Endothelial cell of hepatic sinusoid (primary cell): ENCODE results near the gene DHRSX.
"Not testable (repeated sequence)": the region's sequence is repeated elsewhere in the genome, so short reads cannot be mapped to it uniquely, and the experiment has no call there.

ENCODE experiments used
- in situ Hi-C: cut with HindIII; loops from 2 replicates; pipeline ENCODE4 v1.10.0; 2017; ENCODE audit warnings: low sequenced_read_pairs

The DHRSX gene

DNA sequence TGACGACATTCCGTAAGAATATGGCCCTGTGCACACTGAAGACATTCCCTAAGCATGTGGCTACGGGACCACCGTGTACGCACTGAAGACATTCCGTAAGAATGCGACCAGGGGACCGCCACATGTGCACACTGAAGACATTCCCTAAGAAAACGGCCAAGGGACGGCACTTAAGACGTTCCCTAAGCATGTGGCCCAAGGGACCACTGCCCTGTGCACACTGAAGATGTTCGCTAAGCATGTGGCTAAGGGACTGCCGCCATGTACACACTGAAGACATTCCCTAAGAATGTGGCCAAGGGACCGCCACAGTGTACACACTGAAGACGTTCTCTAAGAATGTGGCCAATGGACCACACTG, 21.4 kb downstream of the DHRSX start:
- in situ Hi-C loops, result no loop called here

DNA sequence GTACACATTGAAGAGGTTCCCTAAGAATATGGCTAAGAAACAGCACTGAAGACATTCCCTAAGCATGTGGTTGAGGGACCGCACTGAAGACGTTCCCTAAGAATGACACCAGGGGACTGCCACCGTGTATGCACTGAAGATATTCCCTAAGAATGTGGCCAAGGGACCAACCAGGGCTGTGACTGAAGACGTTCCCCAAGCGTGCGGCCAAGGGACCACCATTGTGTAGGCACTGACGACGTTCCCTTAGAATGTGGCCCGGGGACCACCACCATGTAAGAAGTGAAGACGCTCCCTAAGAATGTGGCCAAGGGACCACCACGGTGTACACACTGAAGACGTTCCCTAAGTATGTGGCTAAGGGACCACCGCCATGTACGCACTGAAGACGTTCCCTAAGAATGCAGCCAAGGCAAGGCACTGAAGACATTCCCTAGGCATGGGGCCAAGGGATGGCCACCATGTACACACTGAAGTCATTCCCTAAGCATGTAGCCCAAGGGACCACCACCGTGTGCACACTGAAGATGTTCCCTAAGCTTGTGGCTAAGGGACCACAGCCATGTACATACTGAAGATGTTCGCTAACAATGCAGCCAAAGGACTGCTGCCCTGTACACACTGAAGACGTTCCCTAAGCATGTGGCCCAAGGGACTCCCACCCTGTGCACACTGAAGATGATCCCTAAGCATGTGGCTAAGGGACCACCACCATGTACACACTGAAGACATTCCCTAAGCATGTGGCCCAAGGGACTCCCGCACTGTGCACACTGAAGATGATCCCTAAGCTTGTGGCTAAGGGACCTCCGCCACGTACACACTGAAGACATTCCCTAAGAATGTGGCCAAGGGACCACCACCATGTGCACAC, 22.0 kb downstream of the DHRSX start:
- in situ Hi-C loops, result no loop called here

DNA sequence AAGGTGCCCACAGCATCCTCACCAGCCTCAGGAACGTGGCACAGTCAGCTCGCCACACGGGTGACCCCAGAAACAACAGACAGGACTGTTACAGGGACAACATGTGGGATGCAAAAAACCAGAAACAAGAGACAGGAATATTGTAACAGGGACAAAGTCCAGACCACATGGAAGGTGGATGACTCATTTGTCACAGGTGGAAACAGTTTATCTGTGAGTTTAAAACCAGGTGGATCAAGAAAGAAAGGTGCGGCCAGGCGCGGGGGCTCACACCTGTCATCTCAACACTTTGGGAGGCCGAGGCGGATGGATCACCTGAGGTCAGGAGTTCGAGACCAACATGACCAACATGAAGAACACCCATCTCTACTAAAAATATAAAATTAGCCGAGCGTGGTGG, 23.5 kb downstream of the DHRSX start:
- in situ Hi-C loops, result not testable (repeated sequence)

DNA sequence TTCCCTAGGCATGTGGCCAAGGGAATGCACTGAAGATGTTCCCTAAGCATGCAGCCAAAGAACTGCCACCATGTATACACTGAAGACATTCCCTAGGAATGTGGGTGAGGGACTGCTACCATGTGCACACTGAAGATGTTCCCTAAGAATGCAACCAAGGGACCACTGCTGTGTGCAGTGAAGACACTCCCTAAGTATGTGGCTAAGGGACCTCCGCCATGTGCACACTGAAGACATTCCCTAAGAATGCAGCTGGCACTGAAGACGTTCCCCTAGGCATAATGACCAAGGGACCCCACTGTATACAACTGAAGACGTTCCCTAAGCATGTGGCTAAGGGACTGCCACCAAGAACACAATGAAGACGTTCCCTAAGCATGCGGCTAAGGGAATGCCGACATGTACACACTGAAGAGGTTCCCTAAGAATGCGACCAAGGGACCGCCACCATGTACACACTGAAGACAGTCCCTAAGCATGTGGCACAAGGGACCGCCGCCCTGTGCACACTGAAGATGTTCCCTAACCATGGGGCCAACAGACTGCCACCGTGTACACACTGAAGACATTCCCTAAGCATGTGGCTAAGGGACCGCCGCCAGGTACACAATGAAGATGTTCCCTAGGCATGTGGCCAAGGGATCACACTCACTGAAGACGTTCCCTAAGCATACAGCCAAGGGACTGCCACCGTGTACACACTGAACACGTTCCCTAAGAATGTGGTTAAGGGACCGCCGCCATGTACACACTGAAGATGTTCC, 25.6 kb downstream of the DHRSX start:
- in situ Hi-C loops, result no loop called here

DNA sequence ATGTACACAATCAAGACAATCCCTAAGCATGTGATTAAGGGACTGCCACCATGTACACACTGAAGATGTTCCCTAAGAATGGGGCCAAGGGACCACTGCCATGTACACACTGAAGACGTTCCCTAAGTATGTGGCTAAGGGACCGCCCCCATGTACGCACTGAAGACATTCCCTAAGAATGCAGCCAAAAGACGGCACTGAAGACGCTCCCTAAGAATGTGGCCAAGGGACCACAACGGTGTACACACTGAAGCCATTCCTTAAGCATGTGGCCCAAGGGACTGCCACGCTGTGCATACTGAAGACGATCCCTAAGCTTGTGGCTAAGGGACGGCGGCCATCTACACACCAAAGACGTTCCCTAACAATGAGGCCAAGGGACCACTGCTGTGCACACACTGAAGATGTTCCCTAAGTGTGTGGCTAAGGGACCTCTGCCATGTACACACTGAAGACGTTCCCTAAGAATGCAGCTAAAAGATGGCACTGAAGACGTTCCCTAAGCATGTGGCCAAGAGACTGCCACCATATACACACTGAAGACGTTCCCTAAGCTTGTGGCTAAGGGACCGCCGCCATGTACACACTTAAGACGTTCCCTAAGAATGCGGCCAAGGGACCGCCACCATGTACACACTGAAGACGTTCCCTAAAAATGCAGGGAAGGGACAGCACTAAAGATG, 26.4 kb downstream of the DHRSX start:
- in situ Hi-C loops, result no loop called here

DNA sequence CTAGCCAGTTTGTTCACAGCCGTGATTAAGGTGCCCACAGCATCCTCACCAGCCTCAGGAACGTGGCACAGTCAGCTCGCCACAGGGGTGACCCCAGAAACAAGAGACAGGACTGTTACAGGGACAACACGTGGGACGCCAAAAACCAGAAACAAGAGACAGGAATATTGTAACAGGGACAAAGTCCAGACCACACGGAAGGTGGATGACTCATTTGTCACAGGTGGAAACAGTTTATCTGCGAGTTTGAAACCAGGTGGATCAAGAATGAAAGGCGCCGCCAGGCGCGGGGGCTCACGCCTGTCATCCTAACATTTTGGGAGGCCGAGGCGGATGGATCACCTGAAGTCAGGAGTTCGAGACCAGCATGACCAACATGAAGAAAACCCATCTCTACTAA, 27.7 kb downstream of the DHRSX start:
- in situ Hi-C loops, result not testable (repeated sequence)

DNA sequence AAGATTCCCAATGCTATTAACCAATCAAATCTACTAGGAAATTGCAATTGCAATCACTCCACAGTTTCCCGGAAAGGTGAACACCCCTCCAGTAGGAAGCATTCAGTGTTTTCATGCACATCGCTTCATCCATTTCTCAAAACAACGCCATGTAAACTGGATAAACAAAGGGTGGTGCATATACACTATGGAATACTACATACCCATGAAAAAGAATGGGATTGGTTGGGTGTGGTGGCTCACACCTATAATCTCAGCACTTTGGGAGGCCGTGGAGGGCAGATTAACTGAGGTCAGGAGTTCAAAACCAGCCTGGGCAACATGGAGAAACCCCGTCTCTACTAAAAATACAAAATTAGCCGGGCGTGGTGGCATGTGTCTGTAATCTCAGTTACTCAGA, 29.1 kb downstream of the DHRSX start:
- in situ Hi-C loops, result no loop called here

DNA sequence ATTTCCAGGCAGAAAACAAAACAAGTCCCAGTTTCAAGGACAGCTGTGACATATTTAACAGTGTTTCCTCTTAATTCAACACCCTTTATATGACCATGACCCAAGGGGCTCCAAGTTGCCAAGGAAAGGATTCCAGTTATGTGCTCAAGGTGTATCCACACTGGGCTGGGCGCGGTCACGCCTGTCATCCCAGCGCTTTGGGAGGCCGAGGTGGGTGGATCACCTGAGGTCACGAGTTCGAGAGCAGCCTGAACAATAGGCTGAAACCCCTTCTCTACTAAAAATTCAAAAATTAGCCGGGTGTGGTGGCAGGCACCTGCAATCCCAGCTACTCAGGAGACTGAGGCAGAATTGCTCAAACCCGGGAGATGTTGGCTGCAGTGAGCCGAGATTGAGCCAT, 29.6 kb downstream of the DHRSX start:
- in situ Hi-C loops, result not testable (repeated sequence)

DNA sequence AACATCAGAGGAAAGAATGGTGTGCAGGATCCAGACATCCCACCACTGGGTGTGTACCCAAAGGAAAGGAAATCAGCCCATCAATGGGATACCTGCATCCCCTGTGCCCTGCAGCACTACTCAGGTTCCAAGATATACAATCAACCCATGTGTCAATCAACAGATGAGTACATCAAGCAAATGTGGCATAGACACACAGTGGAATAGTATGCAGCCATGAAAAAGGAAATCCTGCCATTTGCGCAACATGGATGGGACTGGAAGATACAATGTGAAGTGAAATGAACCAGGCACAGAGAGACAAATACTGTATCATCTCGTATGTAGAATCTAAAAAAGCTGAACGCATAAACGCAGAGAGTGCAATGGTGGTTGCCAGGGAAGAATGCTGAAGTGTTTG, 30.9 kb downstream of the DHRSX start:
- in situ Hi-C loops, result not testable (repeated sequence)

DNA sequence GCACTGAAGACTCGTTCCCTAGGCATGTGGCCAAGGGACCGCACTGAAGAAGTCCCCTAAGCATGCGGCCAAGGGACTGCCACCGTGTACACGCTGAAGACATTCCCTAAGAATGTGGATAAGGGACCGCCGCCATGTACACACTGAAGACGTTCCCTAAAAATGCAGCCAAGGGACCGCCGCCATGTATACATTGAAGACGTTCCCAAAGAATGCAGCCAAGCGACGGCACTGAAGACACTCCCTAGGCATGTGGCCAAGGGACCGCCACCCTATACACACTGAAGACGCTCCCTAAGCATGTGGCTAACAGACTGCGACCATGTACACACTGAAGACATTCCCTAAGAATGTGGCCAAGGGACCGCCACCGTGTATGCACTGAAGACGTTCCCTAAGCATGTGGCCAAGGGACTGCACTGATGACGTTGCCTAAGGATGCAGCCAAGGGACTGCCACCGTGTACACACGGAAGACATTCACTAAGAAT, 31.5 kb downstream of the DHRSX start:
- in situ Hi-C loops, result no loop called here

DNA sequence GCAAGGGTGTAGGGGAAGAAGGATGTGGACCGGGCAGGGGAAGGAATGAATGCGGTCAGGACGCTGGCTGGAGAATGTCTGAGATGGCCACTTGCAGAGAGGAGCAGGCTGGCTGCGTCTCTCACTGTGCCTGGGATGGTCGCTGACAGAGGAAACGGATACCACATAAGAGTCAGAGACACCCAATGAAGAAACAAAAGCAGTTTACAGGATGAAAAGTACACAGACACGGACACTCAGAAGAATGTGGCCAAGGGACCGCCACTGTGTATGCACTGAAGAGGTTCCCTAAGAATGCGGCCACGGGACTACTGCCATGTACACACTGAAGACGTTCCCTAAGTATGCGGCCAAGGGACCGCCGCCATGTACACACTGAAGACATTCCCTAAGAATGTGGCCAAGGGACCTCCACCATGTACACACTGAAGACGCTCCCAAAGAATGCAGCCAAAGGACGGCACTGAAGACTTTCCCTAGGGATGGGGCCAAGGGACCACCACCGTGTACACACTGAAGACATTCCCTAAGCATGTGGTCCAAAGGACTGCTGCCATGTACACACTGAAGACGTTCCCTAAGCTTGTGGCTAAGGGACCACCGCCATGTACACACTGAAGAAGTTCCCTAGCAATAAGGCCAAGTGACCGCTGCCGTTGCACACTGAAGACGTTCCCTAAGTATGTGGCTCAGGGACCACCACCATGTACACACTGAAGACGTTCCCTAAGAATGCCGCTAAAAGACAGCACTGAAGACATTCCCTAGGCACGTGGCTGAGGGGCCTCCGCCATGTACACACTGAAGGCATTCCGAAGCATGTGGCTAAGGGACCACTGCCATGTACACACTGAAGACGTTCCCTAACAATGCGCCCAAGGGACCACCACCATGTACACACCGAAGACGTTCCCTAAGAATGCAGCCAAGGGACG, 32.2 kb downstream of the DHRSX start:
- in situ Hi-C loops, result no loop called here

DNA sequence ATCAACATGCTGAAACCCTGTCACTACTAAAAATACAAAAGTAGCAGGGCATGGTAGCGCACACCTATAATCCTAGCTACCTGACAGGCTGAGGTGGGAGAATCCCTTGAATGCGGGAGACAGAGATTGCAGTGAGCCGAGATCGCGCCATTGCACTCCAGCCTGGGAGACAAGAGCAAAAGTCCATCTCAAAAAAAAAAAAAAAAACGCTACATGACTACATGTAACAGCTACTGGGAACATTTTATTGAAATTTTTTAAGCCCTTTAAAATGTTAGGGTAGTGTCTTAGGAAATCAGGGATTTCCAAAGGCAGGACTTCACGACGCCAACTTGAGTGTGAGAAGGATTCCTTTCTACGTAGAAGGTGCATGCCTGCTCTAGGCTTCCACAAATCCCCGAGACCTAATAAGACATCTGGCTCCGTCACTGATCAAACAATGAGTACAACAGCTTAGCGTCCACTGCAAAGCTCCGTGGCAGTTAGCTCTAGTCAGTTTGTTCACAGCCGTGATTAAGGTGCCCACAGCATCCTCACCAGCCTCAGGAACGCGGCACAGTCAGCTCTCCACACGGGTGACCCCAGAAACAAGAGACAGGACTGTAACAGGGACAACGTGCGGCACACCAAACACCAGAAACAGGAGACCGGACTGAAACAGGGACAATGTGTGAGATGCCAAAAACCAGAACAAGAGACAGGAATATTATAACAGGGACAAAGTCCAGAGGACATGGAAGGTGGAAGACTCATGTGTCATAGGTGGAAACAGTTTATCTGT, 33.7 kb downstream of the DHRSX start:
- in situ Hi-C loops, result no loop called here

DNA sequence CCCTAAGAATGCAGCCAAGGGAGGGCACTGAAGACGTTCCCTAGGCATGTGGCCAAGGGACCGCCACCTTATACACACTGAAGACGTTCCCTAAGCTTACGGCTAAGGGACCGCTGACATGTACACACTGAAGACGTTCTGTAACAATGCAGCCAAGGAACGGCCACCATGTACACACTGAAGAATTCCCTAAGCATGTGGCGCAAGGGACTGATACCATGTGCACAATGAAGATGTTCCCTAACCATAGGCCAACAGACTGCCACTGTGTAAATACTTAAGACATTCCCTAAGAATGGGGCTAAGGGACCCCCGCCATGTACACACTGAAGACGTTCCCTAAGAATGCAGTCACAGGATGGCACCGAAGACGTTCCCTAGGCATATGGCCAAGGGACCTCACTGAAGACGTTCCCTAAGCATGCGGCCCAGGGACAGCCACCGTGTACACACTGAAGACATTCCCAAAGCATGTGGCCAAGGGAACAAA, 36.1 kb downstream of the DHRSX start:
- in situ Hi-C loops, result loop anchor here (5.0 kb wide), 1 partner anchor 33 kb away; no protein-coding TSS in a partner anchor

DNA sequence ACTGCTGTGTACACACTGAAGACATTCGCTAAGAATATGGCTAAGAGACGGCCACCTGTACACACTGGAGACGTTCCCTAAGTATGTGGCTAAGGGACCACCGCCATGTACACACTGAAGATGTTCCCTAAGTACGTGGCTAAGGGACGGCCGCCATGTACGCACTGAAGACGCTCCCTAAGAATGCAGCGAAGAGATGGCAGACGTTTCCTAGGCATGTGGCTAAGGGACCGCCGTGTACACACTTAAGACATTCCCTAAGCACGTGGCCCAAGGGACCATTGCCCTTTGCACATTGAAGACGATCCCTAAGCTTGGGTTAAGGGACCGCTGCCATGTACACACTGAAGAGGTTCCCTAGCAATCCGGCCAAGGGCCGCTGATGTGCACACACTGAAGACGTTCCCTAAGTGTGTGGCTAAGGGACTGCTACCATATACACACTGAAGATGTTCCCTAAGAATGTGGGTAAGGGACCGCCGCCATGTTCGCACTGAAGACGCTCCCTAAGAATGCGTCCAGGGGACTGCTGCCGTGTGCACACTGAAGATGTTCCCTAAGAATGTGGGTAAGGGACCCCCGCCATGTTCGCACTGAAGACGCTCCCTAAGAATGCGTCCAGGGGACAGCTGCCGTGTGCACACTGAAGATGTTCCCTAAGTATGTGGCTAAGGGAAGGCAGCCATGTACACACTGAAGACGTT, 36.7 kb downstream of the DHRSX start:
- in situ Hi-C loops, result loop anchor here (5.0 kb wide), 1 partner anchor 33 kb away; no protein-coding TSS in a partner anchor

DNA sequence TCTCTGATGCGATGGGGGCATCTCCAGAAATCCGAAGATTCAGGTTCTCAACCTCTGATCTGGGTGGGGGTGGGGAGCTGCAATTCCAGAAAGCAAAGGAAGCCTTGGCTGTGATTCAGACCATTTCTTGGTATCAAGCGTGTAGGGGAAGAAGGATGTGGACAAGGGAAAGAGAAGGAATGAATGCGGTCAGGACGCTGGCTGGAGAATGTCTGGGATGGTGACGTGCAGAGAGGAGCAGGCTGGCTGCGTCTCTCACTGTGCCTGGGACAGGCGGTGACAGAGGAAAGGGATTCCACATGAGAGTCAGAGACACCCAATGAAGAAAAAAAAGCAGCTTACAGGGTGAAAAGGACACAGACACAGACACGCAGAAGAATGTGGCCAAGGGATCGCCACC, 37.3 kb downstream of the DHRSX start:
- in situ Hi-C loops, result loop anchor here (5.0 kb wide), 1 partner anchor 34 kb away; no protein-coding TSS in a partner anchor

DNA sequence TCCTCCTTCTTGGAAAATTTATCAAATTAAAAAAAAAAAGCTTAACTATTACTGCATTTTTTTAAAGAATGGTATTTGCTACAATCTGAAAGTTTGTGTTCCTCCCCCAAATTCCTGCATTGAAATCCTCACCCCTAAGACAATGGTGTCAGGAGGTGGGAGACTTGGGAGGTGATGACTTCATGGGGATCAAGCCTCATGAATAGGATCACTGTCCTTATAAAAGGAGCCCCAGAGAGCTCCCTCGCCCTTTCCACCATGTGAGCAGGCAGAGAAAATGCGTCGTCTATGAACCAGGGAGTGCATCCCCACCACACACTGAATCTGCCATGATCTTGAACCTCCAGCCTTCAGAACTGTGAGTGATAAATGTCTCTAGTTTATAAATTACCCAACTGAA, 38.0 kb downstream of the DHRSX start:
- in situ Hi-C loops, result loop anchor here (5.0 kb wide), 1 partner anchor 35 kb away; no protein-coding TSS in a partner anchor

DNA sequence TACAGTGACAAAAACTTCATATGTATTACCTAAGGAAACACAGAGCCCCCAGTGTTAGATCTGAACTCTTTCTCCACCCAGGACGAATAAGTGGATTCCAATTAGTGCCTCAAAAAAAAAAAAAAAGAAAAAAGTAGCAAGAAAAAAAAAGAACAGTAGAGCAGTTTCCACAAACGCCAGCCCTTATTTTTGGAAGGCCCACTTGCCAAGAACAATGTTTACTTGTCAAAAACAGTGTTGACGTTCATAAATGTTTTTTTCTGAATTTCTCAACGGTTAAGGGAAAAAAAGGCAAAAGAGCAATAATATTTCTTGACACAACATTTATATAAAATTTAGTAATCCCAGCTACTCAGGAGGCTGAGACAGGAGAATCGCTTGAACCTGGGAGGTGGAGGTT, 38.7 kb downstream of the DHRSX start:
- in situ Hi-C loops, result loop anchor here (5.0 kb wide), 1 partner anchor 35 kb away; no protein-coding TSS in a partner anchor

DNA sequence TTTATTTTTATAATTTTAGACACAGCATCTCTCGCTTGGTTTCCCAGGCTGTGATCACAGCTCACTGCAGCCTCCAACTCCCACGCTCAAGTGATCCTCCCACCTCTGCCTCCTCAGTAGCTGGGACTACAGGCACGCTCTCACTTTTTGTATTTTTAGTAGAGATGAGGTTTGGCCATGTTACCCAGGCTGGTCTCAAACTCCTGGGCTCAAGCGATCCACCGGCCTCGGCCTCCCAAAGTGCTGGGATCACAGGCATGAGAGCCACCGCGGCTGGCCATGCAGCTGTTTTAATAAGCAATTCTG, 39.1 kb downstream of the DHRSX start:
- in situ Hi-C loops, result loop anchor here (5.0 kb wide), 1 partner anchor 36 kb away; no protein-coding TSS in a partner anchor
